KMS-11 (cell line): ENCODE data around the gene ANKHD1.

Experiments used
- H2AFZ ChIP-seq: fragments of 200-600 bp; sonication (generic); 2 replicates; pipeline ENCODE4 v1.6.1; 2016; ENCODE audit warnings: antibody characterized with exemption, mixed run types, low read depth
- H3K27ac ChIP-seq: fragments of 200-600 bp; sonication (generic); 2 replicates; pipeline ENCODE4 v1.6.1; 2016; ENCODE audit warnings: mild to moderate bottlenecking, mixed run types
- H3K27me3 ChIP-seq: fragments of 200-600 bp; sonication (generic); 2 replicates; pipeline ENCODE4 v1.6.1; 2017; ENCODE audit warnings: mild to moderate bottlenecking, low read depth, mixed run types, moderate library complexity; ENCODE audit not compliant: insufficient read depth
- H3K36me3 ChIP-seq: fragments of 200-600 bp; sonication (generic); 2 replicates; pipeline ENCODE4 v1.6.1; 2017; ENCODE audit warnings: mild to moderate bottlenecking, mixed run types; ENCODE audit not compliant: insufficient read depth
- H3K4me1 ChIP-seq: fragments of 200-600 bp; sonication (generic); 2 replicates; pipeline ENCODE4 v1.6.1; 2016; ENCODE audit warnings: mild to moderate bottlenecking, low read depth, mixed run types; ENCODE audit not compliant: poor library complexity, severe bottlenecking
- H3K4me2 ChIP-seq: fragments of 200-600 bp; sonication (generic); 2 replicates; pipeline ENCODE4 v1.7.0; 2016; ENCODE audit warnings: mild to moderate bottlenecking, mixed run types
- H3K4me3 ChIP-seq: fragments of 200-600 bp; sonication (generic); IDR thresholded peaks from 2 replicates; pipeline ENCODE4 v1.6.1; 2017; ENCODE audit warnings: low read depth, low read length, mixed read lengths; ENCODE audit not compliant: insufficient read depth
- H3K79me2 ChIP-seq: fragments of 200-600 bp; sonication (generic); 2 replicates; pipeline ENCODE4 v1.6.1; 2016; ENCODE audit warnings: low read depth, mixed run types; ENCODE audit not compliant: insufficient read depth
- H3K9ac ChIP-seq: fragments of 200-600 bp; sonication (generic); 2 replicates; pipeline ENCODE4 v1.6.1; 2016; ENCODE audit warnings: mild to moderate bottlenecking, mixed run types
- H4K20me1 ChIP-seq: fragments of 200-600 bp; sonication (generic); 2 replicates; pipeline ENCODE4 v1.6.1; 2016; ENCODE audit warnings: mild to moderate bottlenecking, mixed run types; ENCODE audit not compliant: insufficient read depth
- TF ChIP-seq, protein P1 (sequence below): fragments of 200-600 bp; sonication (generic); conservative IDR thresholded peaks from 2 replicates; pipeline ENCODE4 v1.6.1; 2017; ENCODE audit warnings: low read depth, mild to moderate bottlenecking, antibody characterized with exemption, low read length, moderate library complexity, mixed read lengths

Gene ANKHD1

DNA sequence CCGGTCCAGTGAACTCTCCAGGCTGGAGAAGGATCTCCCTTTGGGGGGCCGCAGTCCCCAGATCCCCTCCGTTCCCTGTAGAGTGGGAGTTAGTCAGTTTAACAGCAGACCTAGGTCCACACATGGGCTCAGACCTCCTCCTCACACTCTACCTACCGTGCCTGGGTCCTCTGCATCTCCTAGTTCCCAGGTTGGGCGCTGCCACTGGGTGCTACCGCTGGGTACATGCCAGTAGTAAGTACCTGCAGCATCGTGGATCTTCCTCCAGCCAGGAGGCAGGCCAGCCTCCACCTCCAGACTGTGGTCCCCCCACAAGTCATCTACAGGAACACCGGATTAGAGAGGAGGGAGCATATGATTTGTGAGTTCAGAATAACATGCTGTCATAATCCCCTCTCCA is 162.0 kb downstream of the ANKHD1 start:
- peak overlapping the region; percentile 91 for H3K4me2 ChIP-seq
- TF ChIP-seq, protein P1, sequence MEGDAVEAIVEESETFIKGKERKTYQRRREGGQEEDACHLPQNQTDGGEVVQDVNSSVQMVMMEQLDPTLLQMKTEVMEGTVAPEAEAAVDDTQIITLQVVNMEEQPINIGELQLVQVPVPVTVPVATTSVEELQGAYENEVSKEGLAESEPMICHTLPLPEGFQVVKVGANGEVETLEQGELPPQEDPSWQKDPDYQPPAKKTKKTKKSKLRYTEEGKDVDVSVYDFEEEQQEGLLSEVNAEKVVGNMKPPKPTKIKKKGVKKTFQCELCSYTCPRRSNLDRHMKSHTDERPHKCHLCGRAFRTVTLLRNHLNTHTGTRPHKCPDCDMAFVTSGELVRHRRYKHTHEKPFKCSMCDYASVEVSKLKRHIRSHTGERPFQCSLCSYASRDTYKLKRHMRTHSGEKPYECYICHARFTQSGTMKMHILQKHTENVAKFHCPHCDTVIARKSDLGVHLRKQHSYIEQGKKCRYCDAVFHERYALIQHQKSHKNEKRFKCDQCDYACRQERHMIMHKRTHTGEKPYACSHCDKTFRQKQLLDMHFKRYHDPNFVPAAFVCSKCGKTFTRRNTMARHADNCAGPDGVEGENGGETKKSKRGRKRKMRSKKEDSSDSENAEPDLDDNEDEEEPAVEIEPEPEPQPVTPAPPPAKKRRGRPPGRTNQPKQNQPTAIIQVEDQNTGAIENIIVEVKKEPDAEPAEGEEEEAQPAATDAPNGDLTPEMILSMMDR = no peak
- H3K27me3 ChIP-seq = no peaks in the 10 kb centered on the region
- peaks cover 23% of the 10 kb centered on the region for H3K79me2 ChIP-seq
- H4K20me1 ChIP-seq = no peaks in the 10 kb centered on the region
- peaks cover 28% of the 10 kb centered on the region for H3K4me1 ChIP-seq
- H3K9ac ChIP-seq = peak overlapping the region; percentile 74; the same call in 1 of the 2 replicates
- H3K27ac ChIP-seq = peak overlapping the region; percentile 76
- peak overlapping the region; percentile 77 for H2AFZ ChIP-seq
- H3K4me3 ChIP-seq = no peak overlapping the region
- H3K36me3 ChIP-seq = no peaks in the 10 kb centered on the region

DNA sequence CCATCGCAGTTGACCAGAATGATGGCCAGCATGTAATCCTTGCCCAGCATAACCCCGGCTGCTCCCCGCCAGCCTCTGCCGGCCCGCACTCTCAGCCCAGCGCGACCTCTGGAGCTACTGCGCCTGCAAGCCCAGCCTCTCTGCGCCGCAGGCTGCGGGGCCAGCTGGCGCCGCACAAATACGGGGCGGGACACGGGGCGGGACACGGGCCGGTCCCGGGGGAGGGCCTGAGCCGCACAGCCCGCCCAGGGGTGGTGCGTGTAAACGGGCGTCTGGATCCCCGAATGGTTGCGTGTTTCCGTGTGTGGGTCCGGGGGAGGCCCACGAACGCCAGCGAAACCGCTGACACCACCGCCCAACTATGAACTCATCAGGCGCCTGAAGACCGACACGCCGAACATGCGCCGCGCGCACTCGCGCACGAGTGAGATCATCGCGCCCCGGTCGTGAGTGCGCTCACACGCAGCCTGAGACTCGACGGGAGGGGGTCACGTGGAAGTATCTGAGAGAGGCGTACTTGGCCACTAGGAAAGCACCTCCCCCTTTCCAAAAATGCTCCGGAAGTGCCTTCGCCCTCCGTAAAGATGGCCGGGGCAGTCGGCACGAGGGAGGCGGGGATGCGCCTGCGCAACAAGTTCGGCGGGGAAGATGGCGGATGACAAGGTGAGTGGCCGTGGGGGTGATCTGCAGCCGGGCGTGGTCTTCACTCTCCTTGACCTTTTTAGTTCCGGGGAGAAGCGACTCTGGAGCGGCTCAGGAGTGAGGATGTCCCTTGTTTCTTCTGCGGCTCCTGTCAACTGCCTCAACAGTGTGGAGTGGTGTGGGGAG is 162.8 kb downstream of the ANKHD1 start, which contains the start of the genes APBB3 and SLC35A4:
APBB3 (minus strand) TSS at position 403 of the 828 bp plus-strand sequence; CDS start at position 50, 353 bp downstream.
SLC35A4 (plus strand) TSS at position 633 of the 828 bp plus-strand sequence. CDS start 2,342 bp downstream, outside the sequence.
- peaks cover 23% of the 10 kb centered on the region for H3K79me2 ChIP-seq
- peak within 1 kb of the TSS; percentile 74 for H3K9ac ChIP-seq
- no peak within 1 kb of the TSS for H3K4me3 ChIP-seq
- H3K27me3 ChIP-seq = no peaks in the 10 kb centered on the region
- no peaks in the 10 kb centered on the region for H4K20me1 ChIP-seq
- TF ChIP-seq, protein P1 = no peak
- H2AFZ ChIP-seq = peak within 1 kb of the TSS; percentile 77
- H3K4me1 ChIP-seq = peaks cover 36% of the 10 kb centered on the region
- peak within 1 kb of the TSS; percentile 76 for H3K27ac ChIP-seq
- H3K36me3 ChIP-seq = no peaks in the 10 kb centered on the region
- H3K4me2 ChIP-seq = peak within 1 kb of the TSS; percentile 91

DNA sequence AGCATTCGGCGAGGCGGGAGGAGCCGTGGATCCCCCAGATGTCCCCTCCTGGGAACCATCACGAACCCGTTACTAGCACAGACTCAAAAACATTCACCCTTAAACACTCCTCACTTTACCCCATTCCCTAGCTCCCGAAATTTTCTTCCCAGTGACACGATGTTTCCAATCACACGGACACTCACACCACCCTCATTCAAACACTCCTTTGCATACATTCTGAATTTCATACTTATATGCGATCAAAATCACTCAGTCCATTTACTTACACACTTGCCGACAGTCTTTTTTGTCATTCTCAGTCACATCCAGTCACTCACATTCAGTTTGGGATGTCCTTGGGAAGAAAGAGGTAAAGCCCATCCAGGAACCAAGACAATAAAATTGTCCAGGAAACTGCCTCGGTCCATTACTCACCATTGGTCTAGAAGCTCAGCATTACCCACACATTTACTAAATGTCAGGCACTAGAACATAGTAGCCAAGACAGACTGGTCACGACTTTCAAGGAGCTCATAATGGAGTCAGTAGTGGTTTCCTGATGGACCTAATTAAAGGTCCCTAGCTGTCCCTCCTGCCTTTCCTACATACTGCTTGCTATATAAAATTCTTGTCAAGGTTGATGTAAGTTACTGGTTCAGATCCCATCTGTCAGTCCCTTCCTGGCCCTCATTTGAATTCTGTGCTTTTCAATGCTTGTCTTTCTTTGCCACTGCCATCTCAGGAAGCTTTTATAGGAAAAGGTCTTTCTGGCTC is 163.6 kb downstream of the ANKHD1 start:
- TF ChIP-seq, protein P1 = no peak
- Histone ChIP-seq H3K36me3 (no peaks in the 10 kb centered on the region), H4K20me1 (no peaks in the 10 kb centered on the region), H3K4me1 (peaks cover 44% of the 10 kb centered on the region), H3K27me3 (no peaks in the 10 kb centered on the region), H3K4me2 (peak overlapping the region; percentile 86), H3K4me3 (no peak overlapping the region), H2AFZ (peak overlapping the region; percentile 77; the same call in 1 of the 2 replicates), H3K79me2 (peaks cover 23% of the 10 kb centered on the region), H3K27ac (peak overlapping the region; percentile 76), H3K9ac (peak overlapping the region; percentile 74)

DNA sequence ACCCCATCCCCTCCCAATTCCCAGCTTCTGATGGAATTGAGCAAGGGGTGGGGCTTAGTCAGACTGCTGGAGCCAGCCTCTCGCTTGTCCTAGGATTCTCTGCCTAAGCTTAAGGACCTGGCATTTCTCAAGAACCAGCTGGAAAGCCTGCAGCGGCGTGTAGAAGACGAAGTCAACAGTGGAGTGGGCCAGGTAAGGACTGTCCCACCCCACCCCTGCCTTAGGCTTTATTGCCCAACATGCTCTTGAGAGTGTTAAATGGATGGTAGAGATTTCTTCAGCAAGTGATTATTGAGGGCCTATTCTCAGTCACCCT is 164.1 kb downstream of the ANKHD1 start:
- Histone ChIP-seq H3K27ac (no peak overlapping the region), H3K36me3 (no peaks in the 10 kb centered on the region), H3K4me3 (no peak overlapping the region), H3K4me1 (peaks cover 47% of the 10 kb centered on the region), H3K27me3 (no peaks in the 10 kb centered on the region), H3K9ac (peak overlapping the region; percentile 74; the same call in 1 of the 2 replicates), H3K4me2 (peak overlapping the region; percentile 86), H3K79me2 (peaks cover 23% of the 10 kb centered on the region), H4K20me1 (no peaks in the 10 kb centered on the region), H2AFZ (no peak overlapping the region)
- TF ChIP-seq, protein P1 = no peak
